ENCODE measurements around the gene KIAA1614. TPM values are rescaled to one million over a fixed set of nuclear protein-coding genes. Genes with fewer than 3 reads are reported as not detected.

The KIAA1614 gene
- total RNA-seq, 8 experiments from 2014 or later, result 0.36 to 2.6 (median 1.2) TPM

- no peaks in the 10 kb centered on the region for H3K4me1 ChIP-seq (replicated peaks in 1 of 2)
- in situ Hi-C loops (cut with MboI; ENCODE audit: low pct_unique_long_range_greater_than_20kb in 2 of 9, low sequenced_read_pairs in 9 of 9, unreplicated experiment in 9 of 9), result no loop called here
- H3K27ac ChIP-seq, result no peak overlapping the region
- WGBS, 10 experiments, result 70 to 100% (median 88%) methylated on average over 2 to 13 of the region's 20 CpGs; no CpG with 5 or more reads in 3 of the 10 experiments
- no peak overlapping the region for H3K4me3 ChIP-seq
- no peak for ATAC-seq (replicated peaks in 6 of 8)
Observed at GRCh38 chr1:180941518-180942275, 29.0 kb downstream of the KIAA1614 start.

GRCh38 chr1:180945151-180945550, 32.5 kb downstream of the KIAA1614 start:
- 95 to 100% (median 99%) methylated on average over 1 to 11 of the region's 15 CpGs; no CpG with 5 or more reads in 6 of the 10 experiments for WGBS, 10 experiments
- H3K4me3 ChIP-seq, result no peak overlapping the region
- H3K4me1 ChIP-seq (replicated peaks in 1 of 2), result peaks cover 0 to 2% of the 10 kb centered on the region in 2 donors
- ATAC-seq (replicated peaks in 6 of 8), result no peak
- in situ Hi-C loops (cut with MboI; ENCODE audit: low pct_unique_long_range_greater_than_20kb in 2 of 9, low sequenced_read_pairs in 9 of 9, unreplicated experiment in 9 of 9), result no loop called here
- no peak overlapping the region for H3K27ac ChIP-seq

- Histone ChIP-seq H3K4me1 (replicated peaks in 1 of 2) (peaks cover 0 to 2% of the 10 kb centered on the region in 2 donors), H3K27ac (no peak overlapping the region), H3K4me3 (no peak overlapping the region)
- in situ Hi-C loops (cut with MboI; ENCODE audit: low pct_unique_long_range_greater_than_20kb in 2 of 9, low sequenced_read_pairs in 9 of 9, unreplicated experiment in 9 of 9), result no loop called here
- ATAC-seq (replicated peaks in 6 of 8), result no peak
- WGBS, 10 experiments, result 71 to 100% (median 96%) methylated on average over 1 to 8 of the region's 8 CpGs; no CpG with 5 or more reads in 5 of the 10 experiments
Observed at GRCh38 chr1:180945551-180945950, 32.9 kb downstream of the KIAA1614 start.

- ATAC-seq (replicated peaks in 6 of 8), result no peak
- Histone ChIP-seq H3K27ac (no peak overlapping the region), H3K4me1 (replicated peaks in 1 of 2) (peaks cover 0 to 2% of the 10 kb centered on the region in 2 donors), H3K4me3 (no peak overlapping the region)
- 59 to 100% (median 90%) methylated on average over 1 to 6 of the region's 7 CpGs; no CpG with 5 or more reads in 4 of the 10 experiments for WGBS, 10 experiments
- in situ Hi-C loops (cut with MboI; ENCODE audit: low pct_unique_long_range_greater_than_20kb in 2 of 9, low sequenced_read_pairs in 9 of 9, unreplicated experiment in 9 of 9), result no loop called here
Observed at GRCh38 chr1:180946056-180946455, 33.4 kb downstream of the KIAA1614 start.

- WGBS, 10 experiments, result 40 to 93% (median 79%) methylated on average over 1 to 11 of the region's 18 CpGs; no CpG with 5 or more reads in 1 of the 10 experiments
- Histone ChIP-seq H3K27ac (no peak overlapping the region), H3K4me1 (replicated peaks in 1 of 2) (peaks cover 0 to 2% of the 10 kb centered on the region in 2 donors), H3K4me3 (no peak overlapping the region)
- no peak for ATAC-seq (replicated peaks in 6 of 8)
- in situ Hi-C loops (cut with MboI; ENCODE audit: low pct_unique_long_range_greater_than_20kb in 2 of 9, low sequenced_read_pairs in 9 of 9, unreplicated experiment in 9 of 9), result no loop called here
Observed at GRCh38 chr1:180946541-180947498, 34.1 kb downstream of the KIAA1614 start.

- no peak overlapping the region for H3K27ac ChIP-seq
- peaks cover 0 to 2% of the 10 kb centered on the region in 2 donors for H3K4me1 ChIP-seq (replicated peaks in 1 of 2)
- ATAC-seq (replicated peaks in 6 of 8), result no peak
- no peak overlapping the region for H3K4me3 ChIP-seq
- 85 to 100% (median 90%) methylated on average over 3 to 5 of the region's 6 CpGs; no CpG with 5 or more reads in 6 of the 10 experiments for WGBS, 10 experiments
- in situ Hi-C loops (cut with MboI; ENCODE audit: low pct_unique_long_range_greater_than_20kb in 2 of 9, low sequenced_read_pairs in 9 of 9, unreplicated experiment in 9 of 9), result no loop called here
Observed at GRCh38 chr1:180947499-180947885, 34.8 kb downstream of the KIAA1614 start.

- H3K27ac ChIP-seq, result no peak overlapping the region
- H3K4me1 ChIP-seq (replicated peaks in 1 of 2), result peaks cover 0 to 2% of the 10 kb centered on the region in 2 donors
- in situ Hi-C loops (cut with MboI; ENCODE audit: low pct_unique_long_range_greater_than_20kb in 2 of 9, low sequenced_read_pairs in 9 of 9, unreplicated experiment in 9 of 9), result no loop called here
- H3K4me3 ChIP-seq, result no peak overlapping the region
- 60 to 100% (median 93%) methylated on average over 1 to 12 of the region's 22 CpGs; no CpG with 5 or more reads in 3 of the 10 experiments for WGBS, 10 experiments
- ATAC-seq (replicated peaks in 6 of 8), result no peak
Observed at GRCh38 chr1:180947901-180948640, 35.4 kb downstream of the KIAA1614 start.

- H3K4me1 ChIP-seq (replicated peaks in 1 of 2), result peaks cover 0 to 2% of the 10 kb centered on the region in 2 donors
- no peak for ATAC-seq (replicated peaks in 6 of 8)
- no peak overlapping the region for H3K4me3 ChIP-seq
- in situ Hi-C loops (cut with MboI; ENCODE audit: low pct_unique_long_range_greater_than_20kb in 2 of 9, low sequenced_read_pairs in 9 of 9, unreplicated experiment in 9 of 9), result no loop called here
- H3K27ac ChIP-seq, result no peak overlapping the region
- 0 to 100% (median 76%) methylated on average over 1 to 11 of the region's 26 CpGs; no CpG with 5 or more reads in 1 of the 10 experiments for WGBS, 10 experiments
Observed at GRCh38 chr1:180948641-180949615, 36.2 kb downstream of the KIAA1614 start.

GRCh38 chr1:180949616-180950000, 36.9 kb downstream of the KIAA1614 start:
- 86 to 100% (median 100%) methylated on average over 1 to 4 of the region's 4 CpGs; no CpG with 5 or more reads in 5 of the 10 experiments for WGBS, 10 experiments
- H3K27ac ChIP-seq, result no peak overlapping the region
- H3K4me1 ChIP-seq (replicated peaks in 1 of 2), result peaks cover 0 to 2% of the 10 kb centered on the region in 2 donors
- H3K4me3 ChIP-seq, result no peak overlapping the region
- ATAC-seq (replicated peaks in 6 of 8), result no peak
- in situ Hi-C loops (cut with MboI; ENCODE audit: low pct_unique_long_range_greater_than_20kb in 2 of 9, low sequenced_read_pairs in 9 of 9, unreplicated experiment in 9 of 9), result no loop called here

GRCh38 chr1:180950321-180950720, 37.6 kb downstream of the KIAA1614 start:
- 80 to 100% (median 92%) methylated on average over 2 to 7 of the region's 12 CpGs; no CpG with 5 or more reads in 5 of the 10 experiments for WGBS, 10 experiments
- no peak for ATAC-seq (replicated peaks in 6 of 8)
- in situ Hi-C loops (cut with MboI; ENCODE audit: low pct_unique_long_range_greater_than_20kb in 2 of 9, low sequenced_read_pairs in 9 of 9, unreplicated experiment in 9 of 9), result no loop called here
- peaks cover 0 to 2% of the 10 kb centered on the region in 2 donors for H3K4me1 ChIP-seq (replicated peaks in 1 of 2)
- no peak overlapping the region for H3K27ac ChIP-seq
- H3K4me3 ChIP-seq, result no peak overlapping the region

- in situ Hi-C loops (cut with MboI; ENCODE audit: low pct_unique_long_range_greater_than_20kb in 2 of 9, low sequenced_read_pairs in 9 of 9, unreplicated experiment in 9 of 9), result no loop called here
- no peak overlapping the region for H3K4me3 ChIP-seq
- no peak overlapping the region for H3K27ac ChIP-seq
- no peak for ATAC-seq (replicated peaks in 6 of 8)
- H3K4me1 ChIP-seq (replicated peaks in 1 of 2), result peaks cover 0 to 2% of the 10 kb centered on the region in 2 donors
- 60 to 100% (median 93%) methylated on average over 1 to 9 of the region's 11 CpGs; no CpG with 5 or more reads in 4 of the 10 experiments for WGBS, 10 experiments
Observed at GRCh38 chr1:180951186-180951745, 38.6 kb downstream of the KIAA1614 start.

All from motor neuron (in vitro differentiated cells).